Measurements from ENCODE around the gene SNX5.

Gene SNX5

GRCh38 chr20:17928633-17929311, 39.8 kb downstream of the SNX5 start:
- DNase-seq (ENCODE audit: insufficient read length, low spot score) (no peak), FAIRE-seq (no peak)
- TF ChIP-seq POLR2AphosphoS5 (IDR thresholded peaks at IDR 0.05; ENCODE audit: low read depth, low read length) (no peak), TAF1 (IDR thresholded peaks at IDR 0.05; ENCODE audit: low read depth, low read length) (no peak), POLR2A (IDR thresholded peaks at IDR 0.05; ENCODE audit: low read depth, low read length) (no peak), POU2F2 (IDR thresholded peaks at IDR 0.05; ENCODE audit: low read depth, low read length) (no peak), PAX5 (IDR thresholded peaks at IDR 0.05; ENCODE audit: insufficient read depth, low read length, severe bottlenecking) (no peak), SPI1 (IDR thresholded peaks at IDR 0.05; ENCODE audit: low read depth, low read length) (no peak)

DNA sequence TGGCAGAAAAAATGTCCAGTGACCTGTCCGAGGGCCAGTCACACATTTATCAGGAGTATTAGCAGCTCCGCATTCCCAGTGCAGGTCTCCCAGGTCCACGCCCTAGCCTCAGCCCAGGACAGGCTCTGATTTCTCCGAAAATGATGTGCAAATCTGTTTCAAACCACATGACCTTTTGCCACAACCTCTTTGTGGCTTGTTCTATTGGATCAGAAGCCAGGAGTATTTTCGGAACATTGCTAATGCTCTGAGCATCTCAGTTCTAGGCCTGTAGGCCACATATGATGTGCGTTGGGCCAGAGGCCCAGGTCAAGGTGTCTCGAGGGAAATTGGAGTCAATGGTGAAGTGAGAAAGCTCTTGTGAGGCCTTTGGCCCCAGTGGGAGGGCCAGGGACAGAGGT, 40.4 kb downstream of the SNX5 start:
- DNase-seq (ENCODE audit: insufficient read length, low spot score) (no peak), FAIRE-seq (no peak)
- TF ChIP-seq POLR2A (IDR thresholded peaks at IDR 0.05; ENCODE audit: low read depth, low read length) (no peak), POLR2AphosphoS5 (IDR thresholded peaks at IDR 0.05; ENCODE audit: low read depth, low read length) (no peak), TAF1 (IDR thresholded peaks at IDR 0.05; ENCODE audit: low read depth, low read length) (no peak), SPI1 (IDR thresholded peaks at IDR 0.05; ENCODE audit: low read depth, low read length) (no peak), POU2F2 (IDR thresholded peaks at IDR 0.05; ENCODE audit: low read depth, low read length) (no peak), PAX5 (IDR thresholded peaks at IDR 0.05; ENCODE audit: insufficient read depth, low read length, severe bottlenecking) (no peak)

DNA sequence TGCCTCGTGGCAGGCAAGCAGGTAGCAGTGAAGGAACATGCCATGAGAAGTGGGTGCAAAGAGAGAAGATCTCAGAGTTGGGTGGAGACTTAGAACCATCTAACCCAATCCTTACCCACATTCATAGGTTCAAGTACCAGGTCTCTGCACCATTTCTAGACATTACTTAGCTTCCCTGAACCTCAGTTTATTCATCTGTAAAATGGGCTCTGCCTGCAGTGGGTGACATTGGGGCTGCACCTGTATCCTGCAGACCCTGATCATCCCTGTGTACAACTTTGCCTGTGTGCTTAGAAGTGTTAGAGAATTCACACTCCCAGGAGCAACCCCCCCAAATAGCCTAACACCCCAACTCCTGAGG, 42.7 kb downstream of the SNX5 start:
- no peak for TF ChIP-seq PAX5 (IDR thresholded peaks at IDR 0.05; ENCODE audit: insufficient read depth, low read length, severe bottlenecking)
- DNase-seq (ENCODE audit: insufficient read length, low spot score): no peak
- no peak for FAIRE-seq

GRCh38 chr20:17925141-17925939, 43.3 kb downstream of the SNX5 start:
- FAIRE-seq: no peak
- TF ChIP-seq SPI1 (IDR thresholded peaks at IDR 0.05; ENCODE audit: low read depth, low read length) (no peak), POLR2A (IDR thresholded peaks at IDR 0.05; ENCODE audit: low read depth, low read length) (no peak), POU2F2 (IDR thresholded peaks at IDR 0.05; ENCODE audit: low read depth, low read length) (no peak), POLR2AphosphoS5 (IDR thresholded peaks at IDR 0.05; ENCODE audit: low read depth, low read length) (no peak), TAF1 (IDR thresholded peaks at IDR 0.05; ENCODE audit: low read depth, low read length) (no peak), PAX5 (IDR thresholded peaks at IDR 0.05; ENCODE audit: insufficient read depth, low read length, severe bottlenecking) (no peak)
- no peak for DNase-seq (ENCODE audit: insufficient read length, low spot score)

GRCh38 chr20:17921774-17922173, 46.8 kb downstream of the SNX5 start:
- TF ChIP-seq POLR2AphosphoS5 (IDR thresholded peaks at IDR 0.05; ENCODE audit: low read depth, low read length): no peak
- no peak for TF ChIP-seq TAF1 (IDR thresholded peaks at IDR 0.05; ENCODE audit: low read depth, low read length)
- no peak for TF ChIP-seq SPI1 (IDR thresholded peaks at IDR 0.05; ENCODE audit: low read depth, low read length)
- TF ChIP-seq POLR2A (IDR thresholded peaks at IDR 0.05; ENCODE audit: low read depth, low read length): no peak
- TF ChIP-seq POU2F2 (IDR thresholded peaks at IDR 0.05; ENCODE audit: low read depth, low read length): no peak
- no peak for TF ChIP-seq PAX5 (IDR thresholded peaks at IDR 0.05; ENCODE audit: insufficient read depth, low read length, severe bottlenecking)
- no peak for DNase-seq (ENCODE audit: insufficient read length, low spot score)
- FAIRE-seq: no peak

GRCh38 chr20:17919149-17919548, 49.4 kb downstream of the SNX5 start:
- TF ChIP-seq TAF1 (IDR thresholded peaks at IDR 0.05; ENCODE audit: low read depth, low read length) (no peak), POLR2A (IDR thresholded peaks at IDR 0.05; ENCODE audit: low read depth, low read length) (no peak), POLR2AphosphoS5 (IDR thresholded peaks at IDR 0.05; ENCODE audit: low read depth, low read length) (no peak), SPI1 (IDR thresholded peaks at IDR 0.05; ENCODE audit: low read depth, low read length) (no peak), PAX5 (IDR thresholded peaks at IDR 0.05; ENCODE audit: insufficient read depth, low read length, severe bottlenecking) (no peak), POU2F2 (IDR thresholded peaks at IDR 0.05; ENCODE audit: low read depth, low read length) (no peak)
- DNase-seq (ENCODE audit: insufficient read length, low spot score) (no peak), FAIRE-seq (no peak)

- TF ChIP-seq SPI1 (IDR thresholded peaks at IDR 0.05; ENCODE audit: low read depth, low read length) (no peak), TAF1 (IDR thresholded peaks at IDR 0.05; ENCODE audit: low read depth, low read length) (no peak), POLR2A (IDR thresholded peaks at IDR 0.05; ENCODE audit: low read depth, low read length) (no peak), POU2F2 (IDR thresholded peaks at IDR 0.05; ENCODE audit: low read depth, low read length) (no peak), POLR2AphosphoS5 (IDR thresholded peaks at IDR 0.05; ENCODE audit: low read depth, low read length) (no peak), PAX5 (IDR thresholded peaks at IDR 0.05; ENCODE audit: insufficient read depth, low read length, severe bottlenecking) (no peak)
- FAIRE-seq: no peak
- DNase-seq (ENCODE audit: insufficient read length, low spot score): no peak
Measured at GRCh38 chr20:17917832-17918618, 50.6 kb downstream of the SNX5 start.

DNA sequence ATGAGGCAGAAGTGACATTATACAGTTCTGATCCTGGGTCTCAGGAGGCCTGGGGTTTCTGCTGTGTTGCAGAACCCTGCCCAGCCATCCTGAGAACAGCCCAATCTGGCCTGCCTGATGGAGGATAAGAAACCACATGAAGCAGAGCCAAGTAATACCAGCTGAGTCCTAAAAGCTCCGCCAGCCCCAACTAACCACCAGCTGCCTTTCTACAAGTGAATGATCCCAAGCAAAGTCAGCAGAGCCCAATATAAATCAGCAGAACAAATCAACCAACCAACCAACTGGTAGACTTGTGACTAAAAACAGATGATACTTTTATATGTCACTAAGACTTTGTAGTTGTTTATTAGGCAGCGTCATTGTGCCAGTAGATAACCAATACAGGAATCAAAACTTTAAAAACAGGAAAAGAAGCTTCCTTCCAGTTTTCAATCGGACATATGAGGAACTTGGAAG, 52.1 kb downstream of the SNX5 start:
- TF ChIP-seq PAX5 (IDR thresholded peaks at IDR 0.05; ENCODE audit: insufficient read depth, low read length, severe bottlenecking): no peak
- FAIRE-seq (no peak), DNase-seq (ENCODE audit: insufficient read length, low spot score) (no peak)

GRCh38 chr20:17914957-17915356, 53.6 kb downstream of the SNX5 start:
- no peak for DNase-seq (ENCODE audit: insufficient read length, low spot score)
- no peak for TF ChIP-seq TAF1 (IDR thresholded peaks at IDR 0.05; ENCODE audit: low read depth, low read length)
- TF ChIP-seq SPI1 (IDR thresholded peaks at IDR 0.05; ENCODE audit: low read depth, low read length): no peak
- TF ChIP-seq POU2F2 (IDR thresholded peaks at IDR 0.05; ENCODE audit: low read depth, low read length): no peak
- TF ChIP-seq POLR2AphosphoS5 (IDR thresholded peaks at IDR 0.05; ENCODE audit: low read depth, low read length): no peak
- no peak for TF ChIP-seq PAX5 (IDR thresholded peaks at IDR 0.05; ENCODE audit: insufficient read depth, low read length, severe bottlenecking)
- TF ChIP-seq POLR2A (IDR thresholded peaks at IDR 0.05; ENCODE audit: low read depth, low read length): no peak
- no peak for FAIRE-seq

Data from GM12891 (cell line).